K562 (cell line): ENCODE measurements around the gene TMEM209.

Source experiments
- EZH2 ChIP-seq: IDR thresholded peaks from 2 replicates; pipeline ENCODE4 v1.6.1; 2012; ENCODE audit warnings: low read depth, mild to moderate bottlenecking, inconsistent platforms, low read length, borderline replicate concordance
- FUS ChIP-seq: fragments of 200-400 bp; formaldehyde crosslinking; optimal IDR thresholded peaks from 2 replicates; pipeline ENCODE3; 2017; ENCODE audit warnings: low read depth, low read length
- HMGXB4 ChIP-seq: sonication (generic); formaldehyde crosslinking; IDR thresholded peaks from 2 replicates; pipeline ENCODE4 v1.8.1; 2023; ENCODE audit warnings: mild to moderate bottlenecking, missing genetic modification reagents
- SLC30A9 ChIP-seq: fragments of 250-450 bp; sonication (Bioruptor Pico); IDR thresholded peaks from 2 replicates; pipeline ENCODE4 v1.8.0; 2022; ENCODE audit warnings: mild to moderate bottlenecking, moderate library complexity

- TF ChIP-seq FUS = no peak
- TF ChIP-seq EZH2 = no peak
- TF ChIP-seq SLC30A9 (CRISPR knock-in tag) = no peak
- peak; percentile 69; the same call in 1 of the 2 replicates for TF ChIP-seq HMGXB4 (CRISPR knock-in tag)
These were observed at the start of gene TMEM209 for GRCh38 chr7:130205084-130205947.
